AML-193 (cell line): ENCODE measurements around the gene EIF5B.

Source experiments
- DNase-seq, 2 experiments: peaks; one replicate each; lab custom pipeline; 2025; lab: John Stamatoyannopoulos, UW

The EIF5B gene

DNA sequence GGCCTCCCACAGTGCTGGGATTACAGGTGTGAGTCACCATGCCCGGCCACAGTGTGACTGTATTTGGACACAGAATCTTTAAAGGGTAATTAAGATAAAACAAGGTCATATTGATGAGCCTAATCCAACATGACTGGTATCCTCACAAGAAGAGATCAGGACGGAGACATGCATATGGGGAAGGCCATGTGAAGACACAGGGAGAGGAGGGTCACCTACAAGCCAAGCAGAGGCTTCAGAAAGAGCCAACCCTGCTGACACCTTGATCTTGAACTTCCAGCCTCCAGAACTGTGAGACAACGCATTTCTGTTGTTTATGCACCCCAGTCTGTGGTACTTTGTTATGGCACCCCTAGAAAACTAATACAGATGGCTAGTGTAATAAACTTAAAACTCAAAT lies 80.2 kb downstream of the EIF5B start:
- DNase-seq: no peak

GRCh38 chr2:99420031-99420430 lies 82.8 kb downstream of the EIF5B start:
- DNase-seq: no peak

DNA sequence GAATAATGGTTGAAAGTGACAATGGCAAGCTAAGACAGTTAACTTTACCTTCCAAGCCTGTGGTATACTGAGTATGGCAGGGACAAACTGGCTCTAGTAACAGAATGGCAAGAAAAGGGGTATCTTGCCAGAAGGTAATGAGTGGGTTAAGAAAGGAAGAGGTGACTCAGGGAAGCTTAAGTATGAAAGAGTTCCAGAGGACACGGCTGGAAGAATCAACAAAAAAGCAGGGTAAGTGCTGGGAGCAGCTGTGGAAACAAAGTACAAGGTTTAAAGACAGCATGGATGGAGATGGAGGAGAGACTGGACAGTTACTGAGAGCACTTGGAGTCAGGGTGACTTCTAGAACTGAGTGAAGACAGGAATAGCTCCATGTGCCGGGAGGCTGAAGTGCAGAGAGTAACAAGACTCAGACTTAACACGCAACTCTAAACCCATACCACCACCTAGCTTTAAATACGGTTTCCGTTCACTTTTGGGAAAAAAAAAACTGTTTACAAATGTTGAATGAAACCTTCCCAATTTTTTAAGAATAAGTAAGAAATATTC lies 83.6 kb downstream of the EIF5B start:
- DNase-seq: no peak

DNA sequence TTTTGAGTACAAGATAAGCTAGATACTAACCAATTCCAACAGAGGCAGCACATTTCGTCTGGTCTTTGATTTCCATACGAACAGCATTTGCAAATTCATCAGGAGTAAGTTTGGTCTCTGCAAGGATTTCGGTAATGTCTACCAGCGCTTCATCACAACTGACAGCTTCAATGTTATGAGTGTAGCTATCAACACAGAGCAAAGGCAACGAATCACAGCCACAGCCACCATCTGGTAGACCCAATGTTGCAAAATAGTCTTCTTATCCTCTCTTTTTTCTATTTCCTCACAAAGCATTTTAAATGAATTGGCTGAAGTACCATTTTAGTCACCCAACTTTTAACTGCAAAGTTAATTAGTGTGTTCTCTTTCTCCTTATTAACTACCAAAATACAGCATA lies 84.3 kb downstream of the EIF5B start:
- no peak for DNase-seq

- no peak for DNase-seq
These were observed 85.4 kb downstream of the EIF5B start for GRCh38 chr2:99422599-99422998.

- DNase-seq: no peak
These were observed 87.2 kb downstream of the EIF5B start for GRCh38 chr2:99424371-99424770.

DNA sequence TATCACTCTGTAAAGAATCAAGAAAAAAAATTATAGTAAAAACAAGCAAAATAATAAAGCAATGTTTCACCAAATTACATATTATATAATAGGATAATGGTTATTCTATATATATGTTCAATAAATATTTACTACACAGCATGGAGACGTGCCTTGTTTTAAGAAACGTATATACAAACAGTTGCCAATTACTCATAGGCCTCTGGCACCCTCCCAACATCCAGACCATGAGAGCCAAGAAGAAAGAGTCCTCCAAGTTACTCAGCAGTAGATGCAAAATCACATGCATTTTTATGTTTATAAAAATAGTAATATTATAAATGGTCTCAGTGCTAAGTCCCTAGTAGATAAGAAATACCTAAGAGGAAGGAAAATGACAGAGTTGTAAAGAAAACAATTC lies 87.8 kb downstream of the EIF5B start:
- no peak for DNase-seq

GRCh38 chr2:99430614-99431291 lies 93.6 kb downstream of the EIF5B start:
- DNase-seq: no peak

- DNase-seq: no peak
These were observed 94.5 kb downstream of the EIF5B start for GRCh38 chr2:99431587-99432275.

- DNase-seq: no peak
These were observed 96.2 kb downstream of the EIF5B start for GRCh38 chr2:99433340-99433739.

- DNase-seq: no peak
These were observed 99.7 kb downstream of the EIF5B start for GRCh38 chr2:99436874-99437273.

DNA sequence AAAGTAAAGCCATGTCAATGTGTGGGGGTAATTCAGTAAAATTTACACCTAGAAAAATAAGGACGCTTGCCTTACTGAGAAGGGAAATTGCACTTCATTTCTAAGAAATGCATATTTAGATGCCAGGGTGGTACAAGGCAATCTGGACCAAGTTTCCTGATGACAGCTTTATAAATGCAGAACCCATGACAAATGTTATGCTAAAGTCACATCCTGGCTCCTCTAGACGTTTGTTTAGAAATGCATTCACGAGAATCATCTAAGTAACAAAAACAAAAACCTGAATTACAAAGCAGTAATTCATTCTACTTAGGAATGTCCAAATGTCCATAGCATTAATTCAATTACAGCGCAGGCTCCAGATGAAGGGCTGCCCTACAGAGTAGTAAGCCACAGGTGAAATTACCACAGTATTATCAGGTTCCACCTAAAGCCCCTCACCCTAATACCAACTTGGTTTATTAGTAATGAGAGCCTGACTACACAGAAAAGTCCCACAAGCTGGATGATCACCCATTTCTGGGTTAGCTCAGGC lies 102.8 kb downstream of the EIF5B start:
- no peak for DNase-seq

GRCh38 chr2:99442837-99443236 lies 105.6 kb downstream of the EIF5B start:
- DNase-seq: no peak

DNA sequence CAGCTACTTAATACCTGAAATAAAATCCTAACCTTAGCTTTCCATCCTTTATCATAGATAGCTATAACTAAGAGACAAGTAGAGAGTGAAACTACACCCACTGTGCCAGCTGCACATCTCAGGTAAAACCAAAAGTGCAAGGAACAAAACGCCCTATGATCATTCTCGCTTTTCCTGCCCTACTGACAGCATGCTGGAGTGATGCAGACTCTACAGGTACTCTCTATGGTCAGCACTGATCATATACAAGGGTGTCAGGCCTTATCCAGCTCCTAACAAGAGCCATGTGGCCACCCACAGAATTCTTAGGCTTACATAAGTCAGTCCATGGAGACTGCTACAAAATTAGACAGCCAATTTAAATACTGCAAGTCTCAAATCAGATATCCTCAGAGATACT lies 107.0 kb downstream of the EIF5B start:
- DNase-seq: no peak

DNA sequence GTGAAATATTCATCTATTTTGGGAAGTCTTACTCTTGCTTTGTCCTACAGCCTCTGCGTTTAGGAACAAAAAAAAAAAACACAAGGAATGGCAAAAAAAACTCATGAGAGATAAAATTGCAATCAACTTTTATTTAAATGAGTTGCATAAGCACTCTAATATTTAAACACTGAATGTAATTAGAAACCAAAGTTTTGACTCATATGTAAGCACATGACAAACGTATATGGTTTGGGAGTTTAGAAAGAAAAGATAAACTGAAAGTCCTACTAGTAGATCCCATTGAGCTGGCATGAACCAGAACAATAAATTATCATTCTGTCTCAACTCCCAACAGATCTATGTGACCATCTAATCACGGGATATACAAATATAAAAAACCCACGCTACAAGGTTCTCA lies 107.9 kb downstream of the EIF5B start:
- no peak for DNase-seq

DNA sequence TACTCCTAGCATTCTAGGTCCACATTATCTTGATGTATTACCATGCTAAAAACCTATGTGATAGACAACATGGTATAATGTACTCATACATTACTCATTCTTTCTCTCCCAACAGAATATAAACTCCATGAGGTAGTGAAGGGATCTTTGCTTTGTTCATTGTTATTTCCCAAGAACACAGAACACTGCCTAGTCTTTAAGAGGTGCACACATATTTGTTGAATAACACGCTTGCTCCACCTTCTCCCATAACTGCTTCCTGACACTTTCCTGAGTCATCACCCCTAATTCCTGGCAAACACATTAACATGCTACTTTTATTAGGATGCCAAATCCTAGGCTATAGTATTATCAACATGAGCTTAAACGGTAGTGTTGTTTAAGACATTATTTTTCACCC lies 111.4 kb downstream of the EIF5B start:
- DNase-seq: no peak

DNA sequence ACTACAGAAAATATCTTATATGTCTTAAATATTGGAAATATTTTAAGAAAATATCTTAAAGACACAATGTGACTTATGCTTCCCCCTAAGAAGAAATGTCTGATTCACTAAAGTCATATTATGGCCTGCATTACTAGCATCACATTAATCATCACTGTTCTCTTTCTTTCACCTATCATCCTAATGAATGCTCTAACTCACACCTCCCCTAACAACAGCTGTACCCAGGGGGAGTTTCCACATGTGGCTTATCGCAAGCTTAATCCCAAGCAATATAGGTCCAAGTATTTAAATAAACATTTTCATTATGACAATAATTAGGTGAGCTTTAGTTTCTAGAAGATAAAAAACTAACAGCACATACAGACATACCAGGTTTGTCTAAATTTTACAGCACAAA lies 113.0 kb downstream of the EIF5B start:
- no peak for DNase-seq
